MM.1S (cell line): ENCODE measurements around the gene TMEM92.

Experiments
- DNase-seq: peaks from one replicate; pipeline ENCODE4 v3.0.0-alpha.2; 2015
- H2AFZ ChIP-seq: fragments of 300-600 bp; sonication (generic); 2 replicates; pipeline ENCODE4 v1.6.0; 2016; ENCODE audit warnings: antibody characterized with exemption, low read length
- H3F3A ChIP-seq: fragments of 300-600 bp; sonication (generic); 2 replicates; pipeline ENCODE4 v1.6.1; 2016; ENCODE audit warnings: mild to moderate bottlenecking, antibody characterized with exemption, low read length, moderate library complexity, mixed read lengths; ENCODE audit not compliant: insufficient read depth
- H3K27ac ChIP-seq: fragments of 300-600 bp; sonication (generic); 2 replicates; pipeline ENCODE4 v1.5.1; 2016; ENCODE audit warnings: mild to moderate bottlenecking, low read length
- H3K27me3 ChIP-seq: fragments of 300-600 bp; sonication (generic); replicated peaks from 2 replicates; pipeline ENCODE4 v1.6.0; 2016; ENCODE audit warnings: low read length; ENCODE audit not compliant: insufficient read depth
- H3K36me3 ChIP-seq: fragments of 300-600 bp; sonication (generic); replicated peaks from 2 replicates; pipeline ENCODE4 v1.6.1; 2016; ENCODE audit warnings: mild to moderate bottlenecking, low read length, mixed read lengths; ENCODE audit not compliant: insufficient read depth
- H3K4me1 ChIP-seq: fragments of 300-600 bp; sonication (generic); 2 replicates; pipeline ENCODE4 v1.6.1; 2016; ENCODE audit warnings: low read length, mixed read lengths
- H3K4me2 ChIP-seq: fragments of 300-600 bp; sonication (generic); 2 replicates; pipeline ENCODE4 v1.6.0; 2016; ENCODE audit warnings: low read depth, low read length
- H3K4me3 ChIP-seq: fragments of 300-600 bp; sonication (generic); 2 replicates; pipeline ENCODE4 v1.5.1; 2016; ENCODE audit warnings: low read length, mixed read lengths
- H3K79me2 ChIP-seq: fragments of 300-600 bp; sonication (generic); 2 replicates; pipeline ENCODE4 v1.6.1; 2016; ENCODE audit warnings: mixed run types, low read length, mixed read lengths
- H3K9ac ChIP-seq: fragments of 300-600 bp; sonication (generic); 2 replicates; pipeline ENCODE4 v1.6.1; 2016; ENCODE audit warnings: low read length, mixed read lengths
- H3K9me2 ChIP-seq: fragments of 300-600 bp; sonication (generic); replicated peaks from 2 replicates; pipeline ENCODE4 v1.6.1; 2016; ENCODE audit warnings: mild to moderate bottlenecking, low read length, mixed read lengths; ENCODE audit not compliant: insufficient read depth
- H3K9me3 ChIP-seq: fragments of 300-600 bp; sonication (generic); replicated peaks from 2 replicates; pipeline ENCODE4 v1.6.1; 2016; ENCODE audit warnings: mild to moderate bottlenecking, low read length, mixed read lengths; ENCODE audit not compliant: insufficient read depth
- H4K20me1 ChIP-seq: fragments of 300-600 bp; sonication (generic); 2 replicates; pipeline ENCODE4 v1.6.1; 2016; ENCODE audit warnings: mild to moderate bottlenecking, low read length, moderate library complexity, mixed read lengths; ENCODE audit not compliant: insufficient read depth
- EZH2 ChIP-seq: fragments of 300-600 bp; sonication (generic); optimal IDR thresholded peaks from 2 replicates; pipeline ENCODE3; 2017; ENCODE audit warnings: low read depth, mild to moderate bottlenecking, antibody characterized with exemption, low read length, mixed read lengths
- EZH2phosphoT487 ChIP-seq: fragments of 300-600 bp; sonication (generic); IDR thresholded peaks from 2 replicates; pipeline ENCODE4 v1.6.1; 2018; ENCODE audit warnings: antibody characterized with exemption, low read length
- TF ChIP-seq, protein P1 (sequence below): fragments of 300-600 bp; sonication (generic); IDR thresholded peaks from 2 replicates; pipeline ENCODE4 v1.5.1; 2016; ENCODE audit warnings: antibody characterized with exemption, low read length, mixed read lengths

TMEM92 gene

GRCh38 chr17:50256826-50257618 lies 17.2 kb upstream of the TMEM92 start:
- H3K79me2 ChIP-seq, result no peaks in the 10 kb centered on the region
- no peak overlapping the region for H3K4me2 ChIP-seq
- TF ChIP-seq EZH2, result no peak
- no peak for TF ChIP-seq EZH2phosphoT487
- TF ChIP-seq, protein P1, sequence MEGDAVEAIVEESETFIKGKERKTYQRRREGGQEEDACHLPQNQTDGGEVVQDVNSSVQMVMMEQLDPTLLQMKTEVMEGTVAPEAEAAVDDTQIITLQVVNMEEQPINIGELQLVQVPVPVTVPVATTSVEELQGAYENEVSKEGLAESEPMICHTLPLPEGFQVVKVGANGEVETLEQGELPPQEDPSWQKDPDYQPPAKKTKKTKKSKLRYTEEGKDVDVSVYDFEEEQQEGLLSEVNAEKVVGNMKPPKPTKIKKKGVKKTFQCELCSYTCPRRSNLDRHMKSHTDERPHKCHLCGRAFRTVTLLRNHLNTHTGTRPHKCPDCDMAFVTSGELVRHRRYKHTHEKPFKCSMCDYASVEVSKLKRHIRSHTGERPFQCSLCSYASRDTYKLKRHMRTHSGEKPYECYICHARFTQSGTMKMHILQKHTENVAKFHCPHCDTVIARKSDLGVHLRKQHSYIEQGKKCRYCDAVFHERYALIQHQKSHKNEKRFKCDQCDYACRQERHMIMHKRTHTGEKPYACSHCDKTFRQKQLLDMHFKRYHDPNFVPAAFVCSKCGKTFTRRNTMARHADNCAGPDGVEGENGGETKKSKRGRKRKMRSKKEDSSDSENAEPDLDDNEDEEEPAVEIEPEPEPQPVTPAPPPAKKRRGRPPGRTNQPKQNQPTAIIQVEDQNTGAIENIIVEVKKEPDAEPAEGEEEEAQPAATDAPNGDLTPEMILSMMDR, result no peak
- H3K27ac ChIP-seq, result no peak overlapping the region
- no peak overlapping the region for H3K9ac ChIP-seq
- H3F3A ChIP-seq, result no peaks in the 10 kb centered on the region
- peaks cover 62% of the 10 kb centered on the region for H3K27me3 ChIP-seq
- H4K20me1 ChIP-seq, result no peaks in the 10 kb centered on the region
- no peaks in the 10 kb centered on the region for H3K4me1 ChIP-seq
- H3K9me3 ChIP-seq, result no peaks in the 10 kb centered on the region
- DNase-seq, result no peak
- no peak overlapping the region for H2AFZ ChIP-seq
- H3K9me2 ChIP-seq, result no peaks in the 10 kb centered on the region
- H3K4me3 ChIP-seq, result no peak overlapping the region
- H3K36me3 ChIP-seq, result no peaks in the 10 kb centered on the region

- Histone ChIP-seq H3K4me3 (no peak overlapping the region), H4K20me1 (no peaks in the 10 kb centered on the region), H3K9me2 (no peaks in the 10 kb centered on the region), H3K36me3 (no peaks in the 10 kb centered on the region), H3K4me2 (no peak overlapping the region), H3K79me2 (no peaks in the 10 kb centered on the region), H3K27me3 (peaks cover 70% of the 10 kb centered on the region), H3K9ac (no peak overlapping the region), H3F3A (no peaks in the 10 kb centered on the region), H3K4me1 (no peaks in the 10 kb centered on the region), H2AFZ (no peak overlapping the region), H3K27ac (no peak overlapping the region), H3K9me3 (no peaks in the 10 kb centered on the region)
- DNase-seq, result no peak
- TF ChIP-seq EZH2, result no peak
- TF ChIP-seq EZH2phosphoT487, result no peak
- TF ChIP-seq, protein P1, result no peak
Measured at GRCh38 chr17:50257676-50258224, 16.5 kb upstream of the TMEM92 start.

DNA sequence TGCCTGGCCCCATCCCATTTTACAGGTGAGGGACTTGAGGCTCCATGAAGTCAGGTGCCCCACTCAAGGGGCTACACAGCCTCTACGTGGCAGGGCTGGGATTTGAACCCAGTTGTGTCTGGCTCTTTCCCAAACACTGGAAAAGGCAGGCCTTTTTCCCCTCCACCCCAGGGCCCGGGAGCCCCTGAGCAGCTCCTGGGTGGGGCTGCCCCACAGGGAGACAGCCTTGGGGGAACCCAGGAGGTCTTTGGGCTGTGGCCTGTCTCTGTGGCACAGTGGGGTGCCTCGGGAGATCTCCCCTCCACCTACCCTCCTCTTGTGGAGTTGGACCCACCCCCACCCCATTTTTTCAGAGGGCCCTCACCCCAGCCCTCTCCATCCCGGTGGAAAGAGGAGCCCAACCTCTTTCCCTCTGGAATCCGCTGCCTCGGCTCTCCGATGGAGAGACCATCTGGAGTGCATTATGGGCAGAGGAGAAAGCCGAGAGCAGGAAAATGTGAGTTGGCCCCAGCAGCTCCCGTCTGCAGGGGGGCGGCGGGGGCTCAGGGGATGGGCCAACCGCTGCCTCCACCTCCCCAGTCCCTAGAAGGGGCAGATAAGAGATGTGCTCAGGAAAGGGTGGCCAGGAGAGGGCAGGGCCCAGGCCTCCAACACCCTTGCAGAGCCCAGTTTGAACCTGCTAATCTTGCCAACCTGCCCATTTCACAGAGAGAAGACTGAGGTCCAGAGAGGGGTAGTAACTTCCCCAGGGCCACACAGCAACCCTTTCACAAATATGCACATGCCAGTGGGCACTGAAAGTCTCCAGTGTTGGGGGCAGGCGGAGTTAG lies 15.4 kb upstream of the TMEM92 start:
- H3K36me3 ChIP-seq, result no peaks in the 10 kb centered on the region
- H3F3A ChIP-seq, result no peaks in the 10 kb centered on the region
- H3K9ac ChIP-seq, result no peak overlapping the region
- no peak overlapping the region for H2AFZ ChIP-seq
- no peaks in the 10 kb centered on the region for H3K9me2 ChIP-seq
- TF ChIP-seq EZH2phosphoT487, result no peak
- no peak for TF ChIP-seq EZH2
- TF ChIP-seq, protein P1, result no peak
- no peak overlapping the region for H3K27ac ChIP-seq
- H4K20me1 ChIP-seq, result no peaks in the 10 kb centered on the region
- H3K4me2 ChIP-seq, result no peak overlapping the region
- H3K9me3 ChIP-seq, result no peaks in the 10 kb centered on the region
- no peak for DNase-seq
- no peak overlapping the region for H3K4me3 ChIP-seq
- H3K79me2 ChIP-seq, result no peaks in the 10 kb centered on the region
- H3K4me1 ChIP-seq, result no peaks in the 10 kb centered on the region
- peaks cover 81% of the 10 kb centered on the region for H3K27me3 ChIP-seq
